A549 treated with CpdA at 1 μM for 4 hours (cell line): ENCODE measurements around the gene ZNF195. TPM values are rescaled to one million over a fixed set of nuclear protein-coding genes. Genes with fewer than 3 reads are reported as not detected.

Experiments
- total RNA-seq: library from RNA; stranded (reverse); fragments of 200-300 nt; extraction: Qiagen RNA extraction; gene quantifications from 5 replicates; pipeline ENCODE4 v1.2.3, GENCODE V29; 2022; ENCODE audit warnings: low read depth

The ZNF195 gene
- 17.8 to 20.8 TPM (median 19.9 TPM) in 5 replicates for total RNA-seq

GRCh38 chr11:3378426-3379423 lies at the start of gene ZNF195:
ZNF195 (minus strand) TSS chr11:3379146; CDS start chr11:3379040, 106 bp downstream.

Other genes with a start within 250 kb of the ZNF195 start
- gene OSBPL5, start 213.8 kb downstream of the ZNF195 start, total RNA-seq, result 4.5 to 7.5 TPM (median 5.3 TPM) in 5 replicates
- gene MRGPRG, start 160.3 kb downstream of the ZNF195 start, total RNA-seq, result not detected in 5 replicates
- 0.15 to 0.19 TPM in 2 of 5 replicates, not detected in the others for gene MRGPRE, start 146.7 kb downstream of the ZNF195 start, total RNA-seq